GM19372 (cell line): Measurements from ENCODE around the gene ZNF217.
"Not testable (repeated sequence)": the region's sequence is repeated elsewhere in the genome, so short reads cannot be mapped to it uniquely, and the experiment has no call there.

Experiments used
- ATAC-seq: cut with Tn5 transposase; IDR thresholded peaks from one replicate; pipeline ENCODE4 v1.9.1; 2021; ENCODE audit warnings: mild to moderate bottlenecking, low read depth, moderate library complexity; ENCODE audit not compliant: unreplicated experiment

The ZNF217 gene

GRCh38 chr20:53622247-53623133, 28.9 kb upstream of the ZNF217 start:
- ATAC-seq, result peak; percentile 23

- peak; percentile 37 for ATAC-seq
These were observed 28.0 kb upstream of the ZNF217 start for GRCh38 chr20:53621482-53622246.

GRCh38 chr20:53618490-53619000, 24.9 kb upstream of the ZNF217 start:
- not testable (repeated sequence) for ATAC-seq

DNA sequence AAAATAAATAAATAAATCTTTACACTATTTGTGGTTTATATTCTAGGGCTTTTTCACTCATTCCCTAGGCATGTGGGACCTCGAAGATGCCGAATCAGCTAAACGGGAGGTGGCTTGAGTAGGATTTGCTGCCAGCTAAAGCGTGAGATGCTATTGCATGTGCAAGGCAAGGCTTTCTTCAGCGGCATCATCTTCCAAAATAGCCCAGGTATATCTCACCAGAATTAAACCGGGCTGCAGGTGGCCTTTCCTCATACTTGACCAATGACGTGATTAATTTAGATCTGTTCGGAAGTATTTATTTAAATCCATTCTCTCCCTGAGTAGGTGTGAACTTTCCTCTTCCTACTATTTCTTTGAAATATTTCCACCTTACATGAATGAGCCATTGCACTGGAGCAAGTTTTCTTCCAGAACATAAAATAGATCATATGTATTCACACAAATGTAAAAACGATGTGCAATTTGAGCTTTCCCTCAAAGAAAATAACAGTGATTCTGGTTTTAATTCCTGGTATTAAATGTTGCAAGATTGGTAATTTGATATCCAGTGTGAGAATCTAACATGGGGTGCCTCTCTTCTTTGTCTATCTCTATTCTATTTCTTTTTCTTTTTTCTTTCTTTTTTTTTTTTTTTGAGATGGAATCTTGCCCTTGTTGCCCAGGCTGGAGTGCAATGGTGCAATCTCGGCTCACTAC, 24.3 kb upstream of the ZNF217 start:
- ATAC-seq, result no peak

- ATAC-seq, result not testable (repeated sequence)
These were observed 22.9 kb upstream of the ZNF217 start for GRCh38 chr20:53616489-53616888.

DNA sequence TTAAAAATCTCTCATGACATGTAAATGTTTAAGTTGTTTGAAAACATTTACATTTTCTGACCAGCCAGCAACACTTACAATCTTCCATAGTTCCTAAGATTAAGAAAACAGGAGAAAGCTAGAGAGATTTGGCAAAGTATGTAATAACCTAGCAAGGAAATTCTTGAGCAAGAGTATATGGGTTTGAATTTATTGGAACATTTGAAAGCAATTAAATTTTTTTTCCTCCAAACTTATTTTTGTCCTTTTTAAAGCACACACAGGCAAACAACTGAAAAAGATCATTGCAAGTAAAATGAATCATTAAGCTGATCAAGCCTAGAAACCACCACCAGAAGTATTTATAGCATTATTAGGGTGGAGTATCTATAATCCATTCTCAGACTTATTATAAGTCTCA, 20.1 kb upstream of the ZNF217 start:
- ATAC-seq, result no peak

DNA sequence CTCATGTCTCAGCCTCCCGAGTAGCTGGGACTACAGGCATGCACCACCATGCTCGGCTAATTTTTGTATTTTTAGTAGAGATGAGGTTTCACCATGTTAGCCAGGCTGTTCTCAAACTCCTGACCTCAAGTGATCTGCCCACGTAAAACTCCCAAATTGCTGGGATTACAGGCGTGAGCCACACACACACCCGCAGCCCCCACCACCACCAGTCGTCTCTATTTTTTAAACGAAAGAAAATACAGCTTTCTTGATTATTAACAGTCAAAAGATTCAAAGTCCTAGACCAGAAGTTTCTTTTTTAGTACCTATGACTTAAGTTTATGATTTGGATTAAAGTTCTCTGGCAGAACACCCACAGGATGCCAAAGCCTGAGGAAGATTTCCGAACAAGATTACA, 18.6 kb upstream of the ZNF217 start:
- ATAC-seq, result not testable (repeated sequence)

- ATAC-seq, result no peak
These were observed 17.8 kb upstream of the ZNF217 start for GRCh38 chr20:53611449-53611894.

DNA sequence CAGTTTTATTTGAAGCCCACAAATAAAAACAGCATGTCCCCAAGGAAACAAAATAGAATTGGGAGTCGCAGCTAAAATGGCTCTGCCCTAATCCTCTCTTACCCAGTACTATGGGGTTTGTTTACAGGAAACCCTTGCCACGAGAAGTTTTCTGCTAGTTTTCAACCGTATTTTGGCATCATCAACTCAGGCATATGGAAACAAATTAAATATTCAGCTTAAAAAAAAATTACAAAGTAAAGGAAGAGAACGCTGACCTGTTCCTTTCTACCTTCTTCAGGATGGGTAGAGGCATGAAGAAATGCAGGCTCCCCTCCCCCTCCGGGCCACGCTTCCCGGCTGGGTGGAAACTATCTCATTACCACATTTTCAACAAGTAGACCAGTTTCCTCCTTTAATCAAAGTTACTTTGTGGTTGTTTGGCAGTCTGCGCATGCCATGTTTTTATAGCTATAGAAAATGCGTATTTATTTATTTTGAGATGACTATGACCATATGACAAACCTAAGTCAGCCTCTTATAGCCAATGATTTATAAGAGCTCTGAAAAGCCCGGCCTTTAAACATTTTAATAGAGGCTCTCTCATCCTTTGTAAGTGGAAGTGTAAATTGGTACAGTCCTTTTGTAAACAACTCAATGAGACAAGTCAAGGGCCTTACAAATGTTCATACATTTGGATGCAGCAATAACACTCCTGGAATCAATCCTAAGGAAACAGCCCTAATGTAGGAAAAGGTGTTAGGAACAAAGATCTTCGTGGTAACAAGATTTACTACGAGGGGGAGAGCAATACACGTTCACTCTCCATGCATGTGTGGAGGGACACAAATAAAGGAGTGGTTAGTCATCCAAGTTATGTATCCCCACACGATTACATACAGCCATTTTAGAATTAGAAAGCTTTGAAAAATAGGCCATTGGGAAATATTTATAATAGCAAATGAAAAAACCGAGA, 16.1 kb upstream of the ZNF217 start:
- peak; percentile 62 for ATAC-seq

- no peak for ATAC-seq
These were observed 15.1 kb upstream of the ZNF217 start for GRCh38 chr20:53608456-53609452.

DNA sequence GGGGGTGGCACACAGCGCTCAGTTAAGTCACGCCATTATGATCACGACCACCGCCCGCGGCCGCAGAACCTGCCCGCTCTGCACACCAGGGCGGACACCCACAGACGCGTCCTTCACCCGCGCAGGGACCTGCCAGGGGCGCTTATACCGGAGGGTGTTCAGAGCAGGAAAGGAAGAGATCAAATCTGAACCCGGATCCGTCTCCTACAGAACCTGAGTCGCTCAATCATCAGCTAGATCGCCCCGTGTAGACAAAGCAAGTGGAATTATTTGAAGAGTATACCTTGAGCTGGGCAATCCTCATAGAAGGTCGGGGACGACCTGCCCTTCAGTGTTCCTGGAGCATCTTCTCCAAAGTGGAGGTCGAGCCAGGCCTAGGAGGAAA, 14.4 kb upstream of the ZNF217 start:
- no peak for ATAC-seq

DNA sequence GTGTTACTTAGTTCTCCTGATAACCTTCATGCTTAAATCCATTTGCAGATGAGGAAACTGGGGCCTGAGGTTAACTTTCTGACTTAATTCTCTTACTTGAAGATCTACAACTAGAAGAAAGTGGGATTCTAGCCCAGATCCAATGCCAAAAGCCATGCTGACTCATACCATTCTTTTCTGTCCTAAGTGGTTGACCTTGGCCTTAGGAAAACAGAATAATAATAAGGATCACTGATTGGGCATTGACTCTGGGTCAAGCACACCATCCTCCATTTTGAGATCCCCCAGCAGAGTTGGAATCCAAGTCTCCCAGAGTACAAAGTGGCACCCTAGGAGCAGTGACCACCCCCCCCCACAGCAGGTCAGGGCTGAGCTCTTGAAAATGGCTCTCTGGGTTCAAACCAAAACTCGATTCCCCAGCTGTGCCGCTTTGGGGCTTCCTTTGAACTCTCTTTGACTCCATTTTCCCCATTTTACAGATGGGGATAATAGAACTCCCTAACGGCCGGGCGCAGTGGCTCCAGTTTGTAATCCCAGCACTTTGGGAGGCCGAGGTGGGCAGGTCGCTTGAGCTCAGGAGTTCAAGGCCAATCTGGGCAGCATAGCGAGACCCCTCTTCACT, 12.8 kb upstream of the ZNF217 start:
- ATAC-seq, result no peak

DNA sequence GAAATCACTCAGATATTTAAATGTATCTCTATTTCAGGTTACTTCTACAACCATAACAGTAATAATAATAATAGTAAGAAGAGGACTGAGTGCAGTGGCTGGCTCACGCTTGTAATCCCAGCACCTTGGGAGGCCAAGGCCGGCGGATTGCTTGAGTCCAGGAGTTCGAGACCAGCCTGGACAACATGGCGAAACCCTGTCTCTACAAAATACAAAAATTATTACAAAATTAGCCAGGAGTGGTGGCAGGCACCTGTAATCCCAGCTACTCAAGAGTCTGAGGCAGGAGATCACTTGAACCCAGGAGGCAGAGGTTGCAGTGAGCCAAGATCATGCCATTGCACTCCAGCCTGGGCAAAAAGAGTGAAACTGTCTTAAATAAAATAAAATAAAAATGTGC, 11.8 kb upstream of the ZNF217 start:
- ATAC-seq, result not testable (repeated sequence)

- not testable (repeated sequence) for ATAC-seq
These were observed 11.2 kb upstream of the ZNF217 start for GRCh38 chr20:53604846-53605245.

- no peak for ATAC-seq
These were observed 9.0 kb upstream of the ZNF217 start for GRCh38 chr20:53602661-53603060.

DNA sequence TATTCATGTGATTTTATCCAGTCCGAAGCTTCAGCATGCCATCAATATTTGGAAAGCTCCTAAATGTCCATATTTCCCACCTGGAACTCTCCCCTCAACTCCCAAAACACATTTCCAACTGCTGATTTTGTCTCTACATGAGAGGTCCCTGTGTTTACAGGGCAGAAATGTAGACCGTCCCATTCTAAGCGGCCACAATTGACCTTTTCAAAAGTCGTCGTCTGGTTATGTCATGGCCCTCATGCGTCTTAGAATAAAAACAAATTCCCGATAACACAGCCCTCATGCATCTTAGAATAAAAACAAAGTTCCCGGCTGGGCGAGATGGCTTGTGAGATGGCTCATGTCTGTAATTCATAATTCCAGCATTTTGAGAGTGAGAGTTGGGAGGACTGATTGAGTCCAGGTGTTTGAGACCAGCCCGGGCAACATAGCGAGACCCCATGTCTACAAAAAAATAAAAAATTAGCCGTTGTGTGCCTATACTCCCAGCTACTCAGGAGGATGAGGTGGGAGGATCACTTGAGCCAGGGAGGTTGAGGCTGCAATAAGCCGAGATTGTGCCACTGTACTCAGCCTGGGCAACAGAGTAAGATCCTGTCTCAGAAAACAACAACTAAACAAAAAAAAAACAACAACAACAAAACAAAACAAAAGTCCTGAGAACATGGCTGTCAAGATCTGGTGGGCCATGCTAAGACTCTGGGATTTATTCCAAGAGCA, 6.4 kb upstream of the ZNF217 start:
- ATAC-seq, result no peak

DNA sequence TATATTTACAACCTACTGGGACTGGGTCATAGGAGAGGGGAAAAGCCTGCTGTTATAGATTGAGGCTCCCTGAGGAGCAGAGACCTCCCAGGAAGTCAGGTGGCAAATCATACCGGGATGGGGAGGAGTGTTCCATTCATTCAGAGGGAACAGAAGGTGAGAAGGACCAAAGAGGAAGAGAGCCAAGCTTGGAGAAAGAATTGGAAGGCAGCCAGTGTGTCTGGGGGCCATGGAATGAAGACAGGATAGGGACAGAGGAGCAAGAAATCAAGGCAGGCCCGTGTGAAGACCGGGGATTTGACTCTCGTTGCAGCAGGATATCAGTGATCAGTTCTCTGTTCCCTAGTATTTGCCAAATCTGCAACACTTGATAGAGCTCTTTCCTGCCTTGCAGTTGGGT, 5.7 kb upstream of the ZNF217 start:
- ATAC-seq, result no peak

DNA sequence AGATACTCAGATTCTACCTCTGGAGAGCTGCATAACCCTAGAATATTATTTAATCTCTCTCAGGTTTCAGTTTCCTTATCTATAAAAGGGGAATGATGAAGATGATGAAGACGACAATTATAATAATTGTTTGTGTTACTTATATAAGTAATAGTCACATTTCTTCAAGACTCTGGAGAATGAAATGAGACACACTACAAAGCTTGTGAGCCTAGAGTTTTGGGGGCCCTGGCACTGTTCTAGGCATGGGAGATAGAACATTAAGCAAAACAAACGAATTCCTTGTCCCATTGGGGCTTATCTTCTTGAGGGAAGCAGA, 5.4 kb upstream of the ZNF217 start:
- ATAC-seq, result no peak
